UCSD-AML1 (cell line): ENCODE results near the gene P2RY2.
"Not testable (repeated sequence)": the region's sequence is repeated elsewhere in the genome, so short reads cannot be mapped to it uniquely, and the experiment has no call there.

ENCODE experiments used
- DNase-seq: peaks from one replicate; lab custom pipeline; 2025; ENCODE audit not compliant: unreplicated experiment; lab: John Stamatoyannopoulos, UW

Gene P2RY2

DNA sequence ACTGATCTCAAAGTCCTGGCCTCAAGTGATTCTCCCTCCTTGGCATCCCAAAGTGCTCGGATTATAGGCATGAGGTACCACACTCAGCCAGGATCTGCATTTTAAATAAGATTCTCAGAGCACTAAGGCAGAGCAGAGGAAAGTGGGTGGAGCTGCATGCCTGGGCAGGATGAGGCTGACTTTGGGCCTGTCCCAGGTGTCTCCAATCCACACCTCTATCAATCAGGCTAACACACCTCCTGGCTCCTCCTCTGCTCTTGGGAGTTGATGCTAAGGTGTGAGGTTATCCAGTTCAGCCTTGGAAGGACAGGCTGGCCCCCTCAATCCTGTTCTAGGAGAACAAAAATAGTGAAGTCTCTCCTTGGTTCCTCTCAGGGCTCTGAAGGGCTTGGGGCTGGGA is 30.2 kb upstream of the P2RY2 start:
- DNase-seq: no peak

DNA sequence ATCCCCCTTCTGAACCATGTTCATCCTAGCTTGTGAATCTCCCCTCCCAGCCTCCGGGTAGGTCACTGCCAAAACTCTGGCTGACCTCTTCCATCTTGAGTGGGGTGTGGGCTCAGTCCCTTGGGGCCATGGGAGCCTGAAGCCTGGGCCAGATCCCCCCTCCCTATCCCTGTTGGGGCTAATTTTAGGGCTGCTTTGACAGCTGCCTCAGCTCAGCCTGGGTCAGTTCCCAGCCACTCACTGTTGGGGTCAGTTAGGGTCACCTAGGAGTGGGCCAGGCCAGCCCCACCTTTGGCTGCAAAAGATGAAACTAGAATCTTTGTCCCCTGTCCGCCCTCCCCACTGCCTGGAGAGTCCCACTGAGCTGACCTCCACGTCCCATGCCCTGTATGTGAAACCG is 29.8 kb upstream of the P2RY2 start:
- no peak for DNase-seq

DNA sequence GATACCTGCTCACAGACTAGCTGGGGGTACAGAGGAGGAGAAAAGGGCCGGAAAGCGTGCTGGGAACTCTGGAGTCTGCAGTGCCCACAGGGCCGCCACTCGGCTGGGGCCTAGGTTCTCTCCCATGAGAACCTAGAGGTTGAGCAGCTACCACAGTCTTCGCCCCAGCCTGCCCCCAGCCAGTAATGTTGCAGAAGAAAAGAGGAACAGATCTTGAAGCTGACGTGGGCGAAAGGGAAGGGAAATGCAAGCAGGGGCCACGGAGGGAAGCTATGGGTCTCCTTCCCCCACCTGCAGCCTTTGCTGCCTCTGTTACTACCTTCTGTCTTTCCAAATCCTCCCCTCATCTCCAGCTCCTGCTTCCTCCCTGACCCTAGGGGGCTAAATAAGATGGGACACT is 28.8 kb upstream of the P2RY2 start:
- peak; percentile 78 for DNase-seq

DNA sequence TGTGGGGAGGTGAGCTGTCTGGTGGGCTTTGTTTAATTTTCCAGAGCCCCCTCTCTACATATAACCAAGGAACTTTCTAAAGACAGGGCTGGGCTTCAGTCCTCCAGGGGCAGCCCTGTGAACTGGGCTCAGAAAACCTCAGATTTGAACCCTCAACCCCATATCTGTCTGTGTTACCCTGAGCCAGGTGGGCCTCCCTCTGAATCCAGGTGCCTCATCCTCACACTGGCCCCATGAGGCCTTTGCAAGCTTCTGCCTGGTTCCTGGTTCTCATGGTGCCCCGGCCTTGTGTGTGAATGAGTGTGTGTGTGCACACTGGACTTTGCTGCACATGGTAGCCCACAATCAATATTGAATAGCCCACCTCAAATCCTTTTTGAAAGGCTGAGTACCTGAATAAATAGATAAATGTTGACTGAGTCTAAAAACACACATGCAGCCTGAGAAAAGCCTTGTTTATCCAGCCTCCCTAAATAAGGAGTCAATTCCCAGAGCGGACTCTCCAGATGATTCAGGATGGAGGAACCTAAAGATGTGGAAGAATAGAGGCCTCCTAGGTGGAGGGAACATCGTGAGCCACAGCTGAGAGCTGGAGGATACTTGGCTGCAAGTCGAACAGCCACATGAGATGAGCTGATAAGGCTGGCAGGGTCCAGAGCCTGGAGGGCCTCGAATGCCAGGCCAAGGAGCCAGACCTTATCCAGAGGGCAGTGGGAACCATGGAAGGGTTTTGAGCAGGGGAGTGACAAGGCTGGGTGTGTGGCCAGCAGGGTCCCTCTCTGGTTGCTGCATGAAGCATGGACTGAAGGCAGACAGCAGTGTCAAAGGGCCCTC is 28.1 kb upstream of the P2RY2 start:
- DNase-seq: no peak

DNA sequence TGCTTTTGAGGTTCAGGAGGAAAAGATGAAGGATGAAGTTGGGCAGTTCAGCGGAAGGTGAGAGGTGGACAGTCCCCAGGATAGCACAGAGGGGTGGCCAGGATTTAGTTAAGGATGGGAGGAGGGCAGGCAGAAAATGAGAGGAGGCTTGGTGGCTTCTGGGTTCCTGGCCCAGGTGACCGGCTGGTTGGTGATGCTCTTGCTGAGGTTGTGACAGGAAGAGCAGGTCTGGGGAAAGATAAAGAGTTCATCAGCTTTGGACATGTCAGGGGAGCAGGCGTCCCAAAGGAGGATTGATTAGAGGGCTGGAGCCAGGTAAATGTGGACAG is 27.6 kb upstream of the P2RY2 start:
- DNase-seq: no peak

DNA sequence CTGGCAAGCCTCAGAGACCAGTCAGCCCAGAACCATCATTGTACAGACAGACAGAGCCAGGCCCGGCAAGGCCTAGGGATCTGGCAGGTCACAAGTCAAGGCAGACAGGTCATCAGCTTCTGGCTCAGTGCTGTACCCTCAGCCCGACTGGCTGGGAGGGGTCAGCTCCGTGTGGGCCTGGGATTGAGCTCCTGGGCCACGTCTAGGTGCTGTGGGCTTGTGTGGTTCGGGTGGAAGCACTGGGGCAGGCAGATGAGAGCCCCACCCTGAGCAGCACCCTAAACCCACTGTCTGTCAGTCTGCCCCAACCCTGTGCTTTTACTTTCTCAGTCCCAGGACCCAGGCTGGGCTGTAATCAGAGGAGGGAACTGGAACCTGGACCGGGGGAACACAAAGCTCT is 26.9 kb upstream of the P2RY2 start:
- DNase-seq: no peak

DNA sequence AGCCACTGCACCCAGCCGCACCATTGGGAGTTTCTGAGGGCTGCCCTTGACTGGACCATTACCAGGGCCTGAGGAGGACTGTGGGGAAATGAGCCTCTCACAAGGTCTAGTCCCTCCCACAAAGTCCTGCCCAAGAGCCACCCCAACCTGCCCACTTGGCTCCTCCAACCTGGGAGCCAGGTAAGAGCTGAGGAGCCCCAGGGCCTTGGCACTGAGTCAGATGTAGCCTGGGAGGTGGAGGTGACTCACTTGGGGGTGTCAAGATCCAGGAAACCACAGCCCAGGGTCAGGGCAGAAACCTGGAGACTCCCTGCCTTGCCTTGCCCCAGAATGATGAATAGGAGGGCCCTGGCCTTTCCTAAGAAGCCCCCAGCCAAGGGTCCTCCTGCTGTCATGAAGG is 25.8 kb upstream of the P2RY2 start:
- no peak for DNase-seq

DNA sequence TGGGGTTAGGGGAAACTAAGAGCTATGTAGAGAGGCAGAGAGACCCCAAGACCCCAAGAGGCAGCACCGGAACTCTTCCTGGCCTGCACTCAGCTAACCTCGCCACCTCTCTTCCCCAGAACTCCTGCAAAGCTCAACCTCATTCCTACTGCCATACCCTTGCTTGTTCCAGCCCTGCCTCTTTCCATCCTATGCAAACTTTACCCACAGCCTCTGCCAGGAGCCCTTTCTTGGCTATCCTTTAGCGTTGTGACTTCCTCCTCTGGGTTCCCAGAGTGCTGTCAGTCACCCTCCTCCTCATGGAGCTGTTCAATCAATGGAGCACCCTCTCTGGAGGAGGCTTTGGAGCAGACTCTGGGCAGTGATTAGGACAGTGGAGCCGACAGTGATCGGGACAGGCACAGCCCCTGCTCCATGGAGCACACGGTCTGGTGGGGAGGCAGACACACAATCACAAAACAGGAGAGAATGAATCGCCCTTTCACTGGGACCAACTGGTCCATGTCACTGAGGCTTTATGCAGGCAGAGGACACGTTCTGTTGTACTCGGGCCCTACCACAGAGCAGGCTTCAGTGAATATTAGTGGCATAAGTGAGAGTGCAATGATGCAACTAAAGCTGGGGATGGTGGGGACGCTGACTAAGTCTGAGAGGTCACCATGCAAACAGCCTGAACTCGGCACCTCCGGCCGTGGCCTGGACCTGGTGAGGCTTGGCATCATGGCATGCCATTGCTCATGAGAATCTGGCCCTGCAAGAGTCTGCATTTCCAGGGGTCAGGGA is 24.6 kb upstream of the P2RY2 start:
- no peak for DNase-seq

DNA sequence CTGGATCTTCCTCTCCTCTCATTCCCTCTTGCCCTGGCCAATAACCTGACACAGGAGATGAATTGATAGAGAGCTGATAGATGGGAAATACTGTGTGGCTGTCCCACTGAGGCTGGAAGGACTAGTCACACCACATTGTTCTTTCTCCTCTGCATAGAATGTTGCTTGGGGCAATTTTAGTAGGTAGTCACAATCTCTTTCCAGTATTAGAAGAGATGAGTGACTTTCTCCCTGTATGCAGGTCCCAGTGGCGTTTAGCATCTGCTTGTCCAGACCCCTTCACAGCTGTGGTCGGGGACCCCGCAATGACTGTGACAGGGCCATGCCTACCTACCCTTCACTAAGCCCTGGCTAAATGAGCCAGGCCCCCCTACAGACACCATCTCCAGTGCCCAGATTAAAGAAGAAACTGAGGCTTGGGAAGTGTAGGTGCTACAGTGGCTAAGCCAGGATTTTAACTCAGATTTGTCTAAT is 24.0 kb upstream of the P2RY2 start:
- DNase-seq: no peak

DNA sequence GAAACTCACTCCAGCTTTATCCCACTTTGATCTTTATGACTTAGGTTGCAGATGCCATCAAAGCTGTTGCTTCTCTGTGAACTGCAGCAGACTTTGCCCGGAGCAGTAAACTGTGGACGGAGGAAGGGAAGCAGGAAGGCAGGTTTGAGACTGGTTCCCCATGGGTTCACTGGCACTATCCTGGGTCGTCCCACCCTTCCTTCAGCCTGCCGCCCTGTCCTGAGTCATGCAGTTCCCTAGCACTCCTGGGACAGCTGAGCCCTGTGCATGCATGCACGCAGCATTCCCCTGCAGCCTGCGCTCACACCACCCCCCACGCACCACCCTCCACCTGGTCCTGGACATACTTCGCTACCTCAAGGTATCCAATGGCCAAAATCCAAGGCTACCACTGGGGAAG is 23.5 kb upstream of the P2RY2 start:
- DNase-seq: no peak

DNA sequence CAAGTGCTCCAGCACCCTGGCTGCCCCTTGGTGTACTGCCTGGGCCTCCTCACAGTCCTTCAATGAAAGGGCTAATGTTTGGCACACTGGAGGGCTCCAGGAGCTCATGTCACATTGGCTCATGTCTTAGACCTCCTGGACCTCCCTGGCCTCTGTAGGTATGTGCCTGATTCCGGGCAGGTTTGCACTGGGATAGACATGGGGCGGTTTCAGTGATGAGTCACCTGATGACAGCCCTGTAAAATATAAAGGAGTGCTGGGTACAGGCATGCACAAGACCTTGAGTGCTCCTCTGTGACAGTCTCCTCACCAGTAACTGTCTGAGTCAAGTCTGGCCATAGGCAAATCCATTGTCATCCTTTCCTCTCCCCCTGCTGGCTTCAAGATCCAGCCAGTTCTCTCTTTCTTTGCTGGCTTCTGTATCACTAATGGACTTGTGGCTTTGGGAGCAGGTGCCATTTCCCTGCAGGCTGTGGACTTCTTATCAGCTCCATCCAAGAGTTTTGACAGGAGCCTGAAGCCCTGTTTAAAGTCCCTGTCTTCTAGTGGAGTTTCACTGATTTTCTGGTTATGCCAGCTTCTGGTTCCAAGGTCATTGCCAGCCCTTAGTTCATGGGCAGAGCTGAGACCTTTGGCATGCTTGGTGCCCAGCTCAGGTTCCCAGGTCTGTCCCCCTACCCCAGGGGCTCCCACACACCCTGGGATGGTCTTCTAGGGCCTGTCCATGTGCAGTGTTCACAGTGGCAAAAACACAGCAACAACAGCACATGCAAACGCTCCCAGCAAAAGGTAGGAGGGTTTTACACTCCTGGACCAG is 22.7 kb upstream of the P2RY2 start:
- DNase-seq: no peak

DNA sequence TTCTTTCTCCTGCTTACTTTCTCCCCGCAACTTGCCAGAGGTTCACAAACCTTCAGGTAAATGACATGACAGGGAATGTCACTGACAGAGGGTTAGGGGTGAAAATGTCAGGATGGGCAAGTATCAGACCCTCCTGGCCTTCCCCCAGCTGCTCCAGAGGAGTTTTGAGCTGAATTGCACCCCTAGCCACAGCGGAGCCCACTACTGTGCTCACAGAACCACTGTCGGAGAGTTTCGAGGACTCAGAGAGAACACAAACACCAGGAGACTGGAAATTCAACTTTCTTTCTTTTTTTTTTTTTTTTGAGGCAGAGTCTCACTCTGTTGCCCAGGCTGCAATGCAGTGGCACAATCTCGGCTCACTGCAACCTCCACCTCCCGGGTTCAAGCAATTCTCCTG is 21.5 kb upstream of the P2RY2 start:
- DNase-seq: no peak

DNA sequence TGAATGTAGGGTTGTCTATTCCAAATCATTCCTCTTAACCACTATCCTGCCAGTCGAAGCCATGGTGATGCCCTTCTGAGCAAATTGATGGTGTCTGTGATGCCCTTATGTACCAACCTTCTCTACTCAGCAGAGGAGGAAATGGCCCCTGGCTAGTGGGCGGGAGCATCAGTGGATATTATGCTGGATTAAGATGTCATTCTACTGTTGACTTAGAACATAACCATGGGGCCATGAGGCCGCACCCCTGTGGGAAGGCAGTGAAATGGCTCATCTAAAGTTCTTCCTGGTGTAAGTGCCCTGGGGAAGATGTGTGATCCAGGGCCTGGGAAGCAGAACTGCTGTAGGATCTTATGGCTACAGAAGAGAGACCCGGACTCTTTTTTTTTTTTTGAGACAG is 20.7 kb upstream of the P2RY2 start:
- no peak for DNase-seq

DNA sequence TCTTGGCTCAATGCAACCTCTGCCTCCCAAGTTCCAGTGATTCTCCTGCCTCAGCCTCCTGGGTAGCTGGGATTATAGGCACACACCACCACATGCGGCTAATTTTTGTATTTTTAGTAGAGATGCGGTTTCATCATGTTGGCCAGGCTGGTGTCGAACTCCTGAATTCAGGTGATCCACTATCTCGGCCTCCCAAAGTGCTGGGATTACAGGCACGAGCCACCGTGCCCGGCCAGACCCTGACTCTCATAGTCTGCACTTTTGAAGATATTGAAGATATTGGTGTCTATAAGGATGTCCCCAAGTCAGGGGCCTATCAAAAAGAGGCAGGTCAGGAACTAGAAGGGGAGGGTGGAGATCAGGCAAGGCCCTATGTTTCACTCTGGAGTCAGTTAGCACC is 20.3 kb upstream of the P2RY2 start:
- DNase-seq: not testable (repeated sequence)

DNA sequence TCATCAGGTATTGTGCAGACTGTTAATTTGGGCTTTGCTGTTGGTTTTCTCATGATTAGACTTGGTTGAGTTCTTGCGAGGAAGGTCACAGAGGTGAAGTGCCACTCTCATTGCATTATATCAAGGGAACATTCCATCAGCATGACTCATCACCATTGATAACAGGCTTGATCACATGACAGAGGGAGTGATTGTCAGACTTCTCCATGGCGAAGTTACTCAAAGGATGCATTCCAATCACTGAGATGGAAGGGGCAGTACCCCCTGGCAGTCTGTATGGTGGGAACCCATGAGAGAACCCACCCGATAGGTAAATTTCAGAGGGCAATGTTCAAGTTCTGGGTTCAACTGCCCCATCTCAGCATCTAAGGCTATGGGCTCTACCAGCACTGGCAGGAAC is 19.4 kb upstream of the P2RY2 start:
- DNase-seq: no peak

DNA sequence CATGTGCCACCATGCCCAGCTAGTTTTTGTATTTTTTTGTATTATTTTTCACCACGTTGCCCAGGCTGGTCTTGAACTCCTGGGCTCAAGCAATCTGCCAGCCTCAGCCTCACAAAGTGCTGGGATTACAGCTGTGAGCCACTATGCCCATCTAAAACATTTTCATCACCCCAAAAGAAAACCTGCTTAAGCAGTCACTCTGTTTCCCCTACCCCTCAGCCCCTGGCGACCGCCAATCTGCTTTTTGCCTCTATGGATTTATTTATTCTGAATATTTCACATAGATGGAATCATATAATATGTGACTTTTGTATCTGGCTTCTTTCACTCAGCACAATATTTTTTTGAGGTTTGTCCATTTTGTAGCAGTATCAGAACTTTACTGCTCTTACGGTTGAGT is 18.6 kb upstream of the P2RY2 start:
- DNase-seq: no peak

DNA sequence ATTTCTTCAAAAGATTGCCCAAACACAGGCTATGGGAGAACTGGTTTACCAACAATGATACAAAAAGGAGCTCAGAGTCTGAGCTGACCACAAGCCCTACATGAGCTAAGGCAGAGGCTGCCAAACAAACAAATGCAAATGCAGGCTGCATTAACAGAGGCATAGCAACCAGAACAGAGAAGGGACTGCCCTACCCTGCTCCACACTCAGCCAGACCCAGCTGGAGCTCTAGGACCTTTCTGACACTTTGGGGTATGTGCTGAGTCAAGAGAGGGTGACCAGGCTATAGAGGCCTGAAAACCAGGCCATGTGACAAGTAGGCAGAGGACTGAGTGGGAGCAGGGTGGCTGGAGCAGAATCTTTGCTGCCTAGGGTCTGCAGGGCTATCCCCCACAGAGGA is 17.8 kb upstream of the P2RY2 start:
- no peak for DNase-seq

DNA sequence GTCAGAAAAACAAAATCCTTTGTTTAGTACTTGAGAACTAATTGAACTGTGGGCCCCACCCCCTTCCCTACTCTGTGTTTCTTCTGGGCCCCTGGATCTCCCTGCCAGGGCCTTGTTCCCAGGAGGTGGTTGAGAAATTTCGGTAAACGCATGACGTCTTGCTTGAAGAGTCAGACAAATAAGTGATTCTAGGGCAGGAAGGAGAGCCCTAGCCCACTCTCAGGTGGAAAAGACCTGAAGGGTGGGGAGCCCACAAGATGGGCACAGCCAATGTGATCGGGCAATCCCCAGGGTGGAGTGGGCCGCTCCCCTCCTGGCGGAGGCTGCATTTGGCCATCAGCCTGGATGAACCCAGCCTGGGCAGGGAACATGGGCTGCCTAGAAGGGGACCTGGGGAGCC is 16.8 kb upstream of the P2RY2 start:
- DNase-seq: no peak

DNA sequence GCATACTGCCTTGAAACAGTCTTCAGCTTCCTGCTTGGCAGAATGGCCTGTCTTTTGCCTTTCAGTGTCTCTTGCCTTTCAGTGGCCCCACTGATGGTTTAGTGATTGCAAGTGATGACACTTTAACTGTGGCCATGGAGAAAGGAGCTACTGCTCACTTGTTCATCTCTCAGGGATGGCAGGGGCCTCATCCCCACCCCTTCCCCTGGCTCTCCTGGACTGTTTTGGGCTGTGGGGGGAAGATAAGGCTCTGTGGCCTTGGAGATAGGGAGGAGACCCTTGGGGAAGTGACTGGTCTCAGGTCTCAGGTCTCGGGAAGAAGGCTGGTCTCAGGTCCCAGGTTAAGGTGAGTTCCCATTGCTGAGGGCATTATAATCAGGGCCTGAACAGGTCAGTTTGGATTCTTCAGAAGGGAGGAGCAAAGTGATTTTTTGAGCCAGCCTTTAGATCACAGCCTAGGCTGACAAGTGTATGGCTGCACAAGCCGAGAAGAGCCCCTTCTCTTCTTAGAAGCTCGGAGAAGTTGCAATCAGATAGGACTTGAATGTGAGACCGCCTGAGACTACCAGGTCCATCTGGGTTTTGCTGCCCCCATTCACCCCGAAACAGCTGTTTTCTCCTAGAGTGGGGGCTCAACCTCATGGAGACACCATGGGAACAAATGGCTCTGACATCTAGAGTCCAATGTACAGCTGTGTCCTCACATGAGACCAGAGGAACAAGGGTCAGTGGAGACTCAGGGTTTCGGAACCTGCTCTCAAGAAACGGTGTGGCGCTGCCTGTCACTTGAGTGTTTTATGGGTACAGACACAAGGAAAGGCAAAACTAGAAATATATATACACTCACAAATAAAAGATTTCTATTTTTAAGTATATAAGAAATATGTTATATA is 15.9 kb upstream of the P2RY2 start:
- DNase-seq: no peak

DNA sequence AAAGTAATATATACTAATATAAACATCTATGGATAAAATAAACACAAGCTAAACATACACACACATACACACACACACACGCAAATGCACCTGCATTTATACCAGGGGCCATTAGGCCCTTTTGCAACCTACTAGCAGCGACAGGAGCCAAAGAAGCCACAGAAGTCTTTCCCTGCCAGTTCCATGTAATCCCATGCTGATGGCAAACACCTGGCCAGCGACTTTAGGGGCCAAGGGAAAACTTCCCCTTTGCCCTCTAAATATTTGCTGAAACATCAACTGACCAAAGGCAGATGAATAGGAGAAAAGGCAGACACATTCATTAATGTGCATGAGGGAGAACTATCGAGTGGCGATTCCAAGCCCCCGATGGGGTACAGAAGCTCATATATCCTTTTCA is 14.8 kb upstream of the P2RY2 start:
- no peak for DNase-seq

DNA sequence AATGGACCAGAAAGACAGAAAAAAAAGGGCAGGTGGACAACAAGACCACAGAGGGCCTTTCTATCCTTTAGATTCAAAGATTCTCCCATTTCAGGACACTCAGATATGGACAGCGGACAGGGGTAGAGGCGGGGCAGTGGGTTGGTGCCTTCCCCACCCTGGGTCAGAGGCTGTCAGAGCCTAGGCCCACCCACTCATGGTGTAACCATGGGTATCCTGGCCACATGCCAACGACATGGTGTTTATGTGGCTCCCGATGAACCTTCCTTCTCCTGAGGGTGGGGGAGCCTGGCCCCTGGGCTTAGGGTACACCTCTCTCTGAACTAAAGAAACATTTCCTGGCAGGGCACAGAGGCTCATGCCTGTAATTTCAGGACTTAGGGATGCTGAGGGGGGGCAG is 14.3 kb upstream of the P2RY2 start:
- no peak for DNase-seq
